NCI-H774 (cell line): ENCODE results near the gene GSG1.
"Not testable (repeated sequence)": the region's sequence is repeated elsewhere in the genome, so short reads cannot be mapped to it uniquely, and the experiment has no call there.

ENCODE experiments used
- DNase-seq: peaks from one replicate; lab custom pipeline; 2025; lab: John Stamatoyannopoulos, UW

Gene GSG1

GRCh38 chr12:13053617-13054016 is 49.9 kb downstream of the GSG1 start:
- not testable (repeated sequence) for DNase-seq

- DNase-seq = no peak
Measured at GRCh38 chr12:13052421-13052820, 51.0 kb downstream of the GSG1 start.

- no peak for DNase-seq
Measured at GRCh38 chr12:13049816-13050215, 53.7 kb downstream of the GSG1 start.

- DNase-seq = no peak
Measured at GRCh38 chr12:13046964-13047363, 56.5 kb downstream of the GSG1 start.

GRCh38 chr12:13045816-13046215 is 57.7 kb downstream of the GSG1 start:
- DNase-seq = no peak

GRCh38 chr12:13044906-13045299 is 58.6 kb downstream of the GSG1 start:
- DNase-seq = no peak

DNA sequence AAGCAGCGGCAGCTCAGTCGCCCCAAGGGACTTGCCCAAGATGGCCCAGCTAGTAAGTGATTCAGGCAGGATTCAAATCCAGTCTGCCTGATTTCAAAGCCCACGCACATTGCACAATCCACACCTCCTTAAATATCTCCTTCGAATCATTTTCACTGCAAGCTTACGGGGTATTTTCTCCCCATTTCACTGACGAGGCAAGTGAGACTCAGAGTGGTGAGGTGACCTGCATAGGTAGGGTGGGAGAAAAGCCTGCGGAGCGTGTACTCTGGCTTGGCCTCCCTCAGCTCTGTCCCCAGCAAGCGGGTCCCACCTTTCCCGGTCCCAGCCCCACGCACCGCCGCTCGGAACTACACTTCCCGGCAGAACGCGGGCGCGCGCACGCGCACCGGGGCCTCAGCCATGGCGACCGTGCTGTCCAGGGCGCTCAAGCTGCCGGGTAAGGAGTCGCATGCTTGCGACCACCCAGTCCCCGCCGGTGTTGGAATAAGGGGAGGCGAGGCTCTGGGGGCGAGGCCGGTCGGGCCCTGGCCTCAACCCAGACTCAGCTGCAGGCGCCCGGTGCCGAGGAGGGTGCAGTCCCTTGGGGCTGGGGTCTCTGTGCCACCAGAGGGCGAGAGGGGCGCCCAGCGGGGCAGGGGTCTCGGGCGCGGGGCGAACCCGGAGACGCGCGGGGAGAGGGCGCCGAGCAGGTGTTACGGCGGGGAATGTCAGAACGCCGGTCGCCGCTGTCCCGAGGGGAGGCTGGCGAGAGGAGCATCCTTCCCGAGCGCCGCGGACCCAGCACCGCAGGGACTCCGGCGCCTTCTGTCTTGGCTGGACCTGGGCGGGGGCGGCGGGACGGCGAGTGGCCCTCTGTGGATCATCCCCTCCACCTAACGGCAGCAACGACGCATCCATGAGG is 59.2 kb downstream of the GSG1 start, which contains the start of gene FAM234B:
Gene FAM234B, plus strand, starts transcription at position 380 of the 904 bp plus-strand sequence. Its CDS starts 23 bp downstream, at position 403.
- peak; percentile 32 for DNase-seq

GRCh38 chr12:13042666-13043230 is 60.7 kb downstream of the GSG1 start:
- no peak for DNase-seq

- DNase-seq = no peak
Measured at GRCh38 chr12:13041224-13041623, 62.2 kb downstream of the GSG1 start.

DNA sequence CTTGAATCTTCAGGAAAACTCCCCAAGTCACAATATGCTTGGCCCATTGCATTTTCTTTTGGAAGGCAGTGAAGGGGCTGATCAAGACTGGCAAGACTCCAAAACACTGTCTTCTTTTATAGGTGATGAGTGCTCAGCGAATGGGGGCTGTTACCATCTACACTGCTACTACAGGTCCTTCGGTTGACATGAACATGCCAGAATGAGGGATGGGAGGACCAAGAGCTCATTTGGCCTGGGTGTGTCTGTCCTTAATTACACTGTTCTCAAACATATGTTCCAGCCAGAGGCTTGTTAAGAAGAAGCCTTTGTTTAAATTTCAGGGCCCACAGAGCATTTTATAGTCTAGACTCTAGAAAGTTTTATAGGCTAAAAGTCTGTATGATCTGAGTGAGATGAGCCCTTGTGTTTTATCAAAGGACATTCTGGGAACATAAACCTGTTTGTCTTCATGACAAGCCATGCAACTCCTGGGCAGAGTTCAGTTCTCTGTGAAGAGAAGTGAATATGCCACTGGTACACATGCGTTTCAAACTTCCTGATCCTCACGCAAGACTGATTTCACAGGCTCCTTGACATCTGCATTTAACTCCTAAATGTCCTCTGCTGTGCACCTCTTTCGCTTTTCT is 64.0 kb downstream of the GSG1 start:
- DNase-seq = no peak

DNA sequence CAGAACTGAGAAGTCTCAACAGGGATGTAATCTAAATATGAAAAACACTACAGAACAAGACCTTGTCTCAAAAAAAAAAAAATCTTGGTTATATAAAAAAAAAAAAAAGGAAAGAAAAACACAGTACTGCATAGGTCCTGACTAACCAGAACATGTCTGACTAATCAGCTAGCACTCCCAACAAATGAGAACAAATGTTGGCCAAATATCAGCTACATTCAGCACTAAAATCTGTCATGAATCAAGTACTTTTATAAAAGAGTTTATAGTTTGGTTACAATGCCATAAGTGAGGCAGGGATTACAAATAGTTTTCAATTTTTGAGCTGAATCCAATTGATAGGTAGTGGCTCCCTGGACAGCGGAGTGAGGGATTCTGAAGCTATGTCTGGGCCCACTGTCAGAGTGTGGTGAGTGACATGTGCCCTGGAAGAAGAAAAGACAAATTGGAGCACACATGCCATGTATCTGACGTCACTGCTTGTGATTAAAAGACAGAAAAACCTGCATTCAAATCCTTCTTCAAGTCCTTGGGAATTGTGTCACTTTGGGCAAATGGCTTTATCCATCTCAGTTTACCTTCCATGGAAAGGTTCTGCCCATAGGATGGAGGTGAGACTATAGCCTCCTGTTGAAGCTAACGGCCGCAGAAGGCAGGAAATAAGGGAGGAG is 64.8 kb downstream of the GSG1 start:
- no peak for DNase-seq

- DNase-seq = no peak
Measured at GRCh38 chr12:13036881-13037280, 66.6 kb downstream of the GSG1 start.

DNA sequence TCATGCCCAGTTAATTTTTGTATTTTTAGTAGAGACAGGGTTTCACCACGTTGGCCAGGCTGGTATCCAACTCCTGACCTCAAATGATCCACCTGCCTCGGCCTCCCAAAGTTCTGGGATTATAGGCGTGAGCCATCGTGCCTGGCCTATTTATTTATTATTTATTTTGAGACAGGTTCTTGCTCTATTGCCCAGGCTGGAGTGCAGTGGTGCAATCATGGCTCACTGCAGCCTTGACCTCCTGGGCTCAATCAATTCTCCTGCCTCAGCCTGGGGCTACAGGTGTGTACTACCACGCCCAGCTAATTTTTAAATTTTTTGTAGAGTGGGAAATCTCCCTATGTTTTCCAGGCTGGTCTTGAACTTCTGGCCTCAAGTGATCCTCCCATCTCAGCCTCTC is 68.1 kb downstream of the GSG1 start:
- not testable (repeated sequence) for DNase-seq
